ENCODE data around the gene GJB1. TPM values are rescaled to one million over a fixed set of nuclear protein-coding genes. Genes with fewer than 3 reads are reported as not detected.

GJB1 gene
- polyA plus RNA-seq, 1 donor, result 64.0 TPM

DNA sequence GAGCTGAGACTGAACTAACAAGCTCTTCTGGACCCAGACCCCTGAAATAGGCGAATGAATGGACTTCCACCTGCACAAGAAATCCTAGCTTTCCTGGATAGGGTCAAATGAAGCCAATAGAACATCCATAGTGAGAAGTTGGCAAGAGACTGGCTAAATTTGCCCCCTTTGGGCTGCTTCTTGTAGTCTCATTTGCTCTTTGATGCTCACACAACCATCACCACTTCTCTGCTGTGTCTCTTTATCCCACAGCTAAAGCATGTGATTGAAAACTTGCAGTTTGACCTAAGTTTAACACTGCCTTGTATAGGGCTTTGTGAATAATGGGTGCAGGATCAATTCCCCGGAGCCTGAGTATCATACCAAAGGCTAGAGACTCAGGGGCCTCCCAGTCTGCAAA lies 40.2 kb upstream of the GJB1 start:
- Histone ChIP-seq H3K9me3 (ENCODE audit: control insufficient read depth, low read depth, low read length) (no peaks in the 10 kb centered on the region), H3K27me3 (ENCODE audit: control insufficient read depth, insufficient read depth, low read length) (no peaks in the 10 kb centered on the region), H3K27ac (ENCODE audit: low read length) (peak overlapping the region; percentile 81), H3K36me3 (ENCODE audit: control insufficient read depth, insufficient read depth, low read length) (no peaks in the 10 kb centered on the region), H3K4me3 (ENCODE audit: low read length) (peak overlapping the region; percentile 25), H3K4me1 (ENCODE audit: control insufficient read depth, insufficient read depth, low read length) (peaks cover 23% of the 10 kb centered on the region)
- peak in 1 of 2 donors; percentile 39 for DNase-seq
- WGBS (ENCODE audit: insufficient coverage, low lambda C conversion rate), result no CpG with 5 or more reads among the region's 2 CpGs

DNA sequence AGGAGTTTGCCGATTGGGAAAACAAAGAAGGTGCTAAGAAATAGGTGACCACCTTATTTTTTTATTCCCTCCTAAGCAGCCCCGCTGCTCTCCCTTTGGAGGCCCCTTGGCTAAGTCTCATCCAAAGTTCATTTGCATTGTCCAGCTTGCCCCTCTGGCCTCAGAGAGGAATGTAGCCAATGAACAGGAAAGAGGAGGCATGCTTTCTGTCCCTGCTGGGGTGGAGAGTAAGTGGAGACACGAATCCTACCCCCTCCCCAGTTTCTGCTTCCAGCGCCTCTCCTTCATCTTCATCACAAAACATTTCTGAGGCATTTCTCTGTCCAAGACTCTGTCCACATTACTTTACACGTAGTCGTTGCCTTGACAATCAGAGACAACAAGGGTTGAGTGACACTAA lies 39.7 kb upstream of the GJB1 start:
- Histone ChIP-seq H3K9me3 (ENCODE audit: control insufficient read depth, low read depth, low read length) (no peaks in the 10 kb centered on the region), H3K4me1 (ENCODE audit: control insufficient read depth, insufficient read depth, low read length) (peaks cover 23% of the 10 kb centered on the region), H3K27ac (ENCODE audit: low read length) (peak overlapping the region; percentile 81), H3K27me3 (ENCODE audit: control insufficient read depth, insufficient read depth, low read length) (no peaks in the 10 kb centered on the region), H3K36me3 (ENCODE audit: control insufficient read depth, insufficient read depth, low read length) (no peaks in the 10 kb centered on the region), H3K4me3 (ENCODE audit: low read length) (no peak overlapping the region)
- WGBS (ENCODE audit: insufficient coverage, low lambda C conversion rate), result no CpG with 5 or more reads among the region's 6 CpGs
- DNase-seq, result peak; percentile 21 to 57

DNA sequence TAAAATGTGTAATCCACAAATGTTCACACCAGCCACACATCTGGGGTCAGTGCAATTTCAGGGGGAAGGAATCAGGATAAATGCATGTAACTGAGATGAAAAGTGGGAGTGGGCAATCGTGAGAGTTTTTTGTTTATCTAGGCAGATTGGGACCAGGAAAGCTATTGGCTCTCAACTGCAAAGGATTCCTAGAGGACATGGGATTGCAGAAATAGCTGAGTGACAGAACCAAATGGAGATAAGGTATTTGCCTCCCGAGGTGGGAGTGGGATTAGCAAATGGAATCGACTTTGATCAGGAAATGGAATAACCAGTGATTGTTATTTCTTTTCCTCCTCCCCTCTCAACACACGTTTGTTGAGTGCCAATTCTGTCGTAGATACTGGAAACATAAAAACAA lies 38.9 kb upstream of the GJB1 start:
- Histone ChIP-seq H3K9me3 (ENCODE audit: control insufficient read depth, low read depth, low read length) (no peaks in the 10 kb centered on the region), H3K27me3 (ENCODE audit: control insufficient read depth, insufficient read depth, low read length) (no peaks in the 10 kb centered on the region), H3K36me3 (ENCODE audit: control insufficient read depth, insufficient read depth, low read length) (no peaks in the 10 kb centered on the region), H3K27ac (ENCODE audit: low read length) (peak overlapping the region; percentile 81), H3K4me1 (ENCODE audit: control insufficient read depth, insufficient read depth, low read length) (peaks cover 23% of the 10 kb centered on the region), H3K4me3 (ENCODE audit: low read length) (no peak overlapping the region)
- DNase-seq, result no peak
- WGBS (ENCODE audit: insufficient coverage, low lambda C conversion rate), result no CpG with 5 or more reads among the region's 5 CpGs

DNA sequence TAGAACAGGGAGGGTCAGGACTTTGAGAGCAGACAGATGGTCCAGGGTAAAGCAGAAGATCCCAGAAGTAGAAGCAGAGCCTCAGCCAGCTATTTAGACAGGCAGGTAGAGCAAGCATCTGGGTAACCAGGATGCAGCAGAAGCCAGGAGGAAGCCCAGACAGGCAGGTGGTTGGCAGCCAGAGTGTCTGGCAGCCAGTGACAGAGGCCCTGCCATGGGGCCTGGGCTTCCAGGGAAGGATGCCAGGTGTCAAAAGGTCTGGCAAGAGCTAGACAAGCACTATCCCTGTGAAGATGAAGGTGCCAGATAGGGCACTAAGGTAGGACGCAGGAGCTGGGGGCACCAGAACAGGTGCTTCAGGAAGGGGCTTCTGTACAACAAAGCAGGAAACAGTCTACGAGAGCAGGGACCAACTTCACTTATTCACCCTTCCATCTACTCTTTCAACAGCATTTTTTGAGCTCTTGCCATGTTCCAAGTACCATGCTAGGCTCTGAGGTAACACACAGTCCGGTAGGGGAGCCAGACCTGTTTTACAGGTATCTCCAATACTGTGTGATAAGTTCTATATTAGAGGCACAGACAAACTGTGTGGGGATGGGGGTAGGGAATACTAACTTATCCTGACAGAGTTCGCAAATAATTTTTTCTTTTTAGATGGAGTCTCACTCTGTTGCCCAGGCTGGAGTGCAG lies 38.1 kb upstream of the GJB1 start:
- WGBS (ENCODE audit: insufficient coverage, low lambda C conversion rate), result no CpG with 5 or more reads among the region's 4 CpGs
- no peaks in the 10 kb centered on the region for H3K9me3 ChIP-seq (ENCODE audit: control insufficient read depth, low read depth, low read length)

DNA sequence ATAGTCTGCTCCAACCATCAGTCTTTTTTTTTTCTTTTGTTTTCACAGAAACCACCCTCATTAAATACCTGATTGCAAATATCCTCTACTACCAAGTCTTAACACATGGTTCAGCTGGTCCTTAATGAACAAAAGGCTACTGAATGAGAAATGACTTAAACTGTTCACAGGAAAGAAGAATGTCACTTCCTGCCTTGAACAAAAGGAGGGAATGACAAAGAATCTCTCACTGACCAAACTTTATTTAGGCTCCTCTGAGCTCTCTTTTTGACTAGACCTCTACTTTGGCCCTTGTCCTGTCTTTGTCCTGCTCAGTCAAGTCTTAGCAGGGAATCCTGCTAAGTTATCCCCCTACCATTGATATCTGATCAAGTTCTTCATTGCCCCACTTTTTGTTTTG lies 31.8 kb upstream of the GJB1 start:
- no peaks in the 10 kb centered on the region for H3K9me3 ChIP-seq (ENCODE audit: control insufficient read depth, low read depth, low read length)
- no peaks in the 10 kb centered on the region for H3K27me3 ChIP-seq (ENCODE audit: control insufficient read depth, insufficient read depth, low read length)
- no peaks in the 10 kb centered on the region for H3K4me1 ChIP-seq (ENCODE audit: control insufficient read depth, insufficient read depth, low read length)
- no peak overlapping the region for H3K27ac ChIP-seq (ENCODE audit: low read length)
- DNase-seq, result no peak
- H3K36me3 ChIP-seq (ENCODE audit: control insufficient read depth, insufficient read depth, low read length), result no peaks in the 10 kb centered on the region
- no peak overlapping the region for H3K4me3 ChIP-seq (ENCODE audit: low read length)

More for the DNA sequence above, 38.1 kb upstream of the GJB1 start:
- H3K27ac ChIP-seq (ENCODE audit: low read length), result no peak overlapping the region
- H3K36me3 ChIP-seq (ENCODE audit: control insufficient read depth, insufficient read depth, low read length), result no peaks in the 10 kb centered on the region
- DNase-seq, result no peak
- no peaks in the 10 kb centered on the region for H3K27me3 ChIP-seq (ENCODE audit: control insufficient read depth, insufficient read depth, low read length)
- H3K4me3 ChIP-seq (ENCODE audit: low read length), result no peak overlapping the region
- H3K4me1 ChIP-seq (ENCODE audit: control insufficient read depth, insufficient read depth, low read length), result peaks cover 23% of the 10 kb centered on the region

DNA sequence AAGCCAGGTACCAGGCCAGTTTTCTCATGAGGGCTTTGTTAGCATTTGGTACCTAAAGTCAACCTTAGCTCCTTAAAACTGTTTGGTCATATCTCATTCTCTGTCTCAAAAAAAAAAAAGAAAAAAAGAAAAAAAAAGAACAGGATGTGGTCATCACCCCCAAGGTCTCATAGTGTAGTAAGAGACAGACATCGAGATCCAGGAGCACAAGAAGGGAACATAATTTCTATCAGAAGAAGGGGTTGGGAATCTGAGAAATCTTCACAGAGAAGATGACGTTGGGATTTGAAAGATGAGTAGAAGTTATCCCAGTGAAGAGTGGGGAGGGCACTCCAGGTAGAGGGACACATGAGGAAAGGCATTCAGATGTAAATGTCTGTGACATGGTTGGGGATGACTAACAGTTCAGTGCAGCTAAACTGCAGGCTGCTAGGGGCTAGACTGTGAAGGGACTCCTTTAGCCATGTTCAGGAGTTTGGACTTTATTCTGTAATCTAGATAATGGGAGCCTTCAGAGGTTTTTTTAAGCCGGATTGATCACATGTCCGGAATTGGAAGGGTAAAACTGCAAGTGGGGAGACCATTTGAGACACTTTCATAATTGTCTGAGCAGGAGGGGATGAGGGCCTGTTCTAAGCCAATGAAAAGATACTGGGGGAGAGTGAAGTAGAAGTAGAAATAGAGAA lies 26.9 kb upstream of the GJB1 start:
- peak overlapping the region; percentile 2 for H3K27ac ChIP-seq (ENCODE audit: low read length)
- H3K4me3 ChIP-seq (ENCODE audit: low read length), result no peak overlapping the region
- WGBS (ENCODE audit: insufficient coverage, low lambda C conversion rate), result no CpG with 5 or more reads among the region's 4 CpGs
- H3K4me1 ChIP-seq (ENCODE audit: control insufficient read depth, insufficient read depth, low read length), result peaks cover 11% of the 10 kb centered on the region
- H3K36me3 ChIP-seq (ENCODE audit: control insufficient read depth, insufficient read depth, low read length), result no peaks in the 10 kb centered on the region
- H3K27me3 ChIP-seq (ENCODE audit: control insufficient read depth, insufficient read depth, low read length), result no peaks in the 10 kb centered on the region
- no peaks in the 10 kb centered on the region for H3K9me3 ChIP-seq (ENCODE audit: control insufficient read depth, low read depth, low read length)
- DNase-seq, result peak in 1 of 2 donors; percentile 58

DNA sequence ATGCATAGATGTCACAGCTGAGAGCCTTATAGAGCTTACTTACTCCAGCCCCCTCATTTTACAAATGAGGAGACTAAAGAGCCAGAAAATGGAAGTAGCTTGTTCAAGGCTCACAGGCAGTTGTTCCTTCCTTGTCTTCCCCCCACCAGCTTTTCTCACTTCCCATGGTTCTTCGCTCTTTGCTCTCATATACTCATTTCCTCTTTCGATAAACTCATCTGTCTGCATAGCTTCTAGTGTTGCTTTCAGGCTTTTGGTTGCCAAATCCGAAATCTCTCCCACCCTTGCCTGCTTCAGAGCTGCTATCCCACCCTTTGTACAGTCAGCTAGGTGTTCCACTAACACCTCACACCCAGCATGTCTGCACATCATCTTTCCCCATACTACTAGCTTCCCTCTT lies 25.0 kb upstream of the GJB1 start:
- WGBS (ENCODE audit: insufficient coverage, low lambda C conversion rate), result no CpG with 5 or more reads among the region's 3 CpGs
- no peaks in the 10 kb centered on the region for H3K27me3 ChIP-seq (ENCODE audit: control insufficient read depth, insufficient read depth, low read length)
- peaks cover 11% of the 10 kb centered on the region for H3K4me1 ChIP-seq (ENCODE audit: control insufficient read depth, insufficient read depth, low read length)
- no peak overlapping the region for H3K4me3 ChIP-seq (ENCODE audit: low read length)
- no peaks in the 10 kb centered on the region for H3K36me3 ChIP-seq (ENCODE audit: control insufficient read depth, insufficient read depth, low read length)
- H3K9me3 ChIP-seq (ENCODE audit: control insufficient read depth, low read depth, low read length), result no peaks in the 10 kb centered on the region
- H3K27ac ChIP-seq (ENCODE audit: low read length), result no peak overlapping the region
- peak in 1 of 2 donors; percentile 34 for DNase-seq

DNA sequence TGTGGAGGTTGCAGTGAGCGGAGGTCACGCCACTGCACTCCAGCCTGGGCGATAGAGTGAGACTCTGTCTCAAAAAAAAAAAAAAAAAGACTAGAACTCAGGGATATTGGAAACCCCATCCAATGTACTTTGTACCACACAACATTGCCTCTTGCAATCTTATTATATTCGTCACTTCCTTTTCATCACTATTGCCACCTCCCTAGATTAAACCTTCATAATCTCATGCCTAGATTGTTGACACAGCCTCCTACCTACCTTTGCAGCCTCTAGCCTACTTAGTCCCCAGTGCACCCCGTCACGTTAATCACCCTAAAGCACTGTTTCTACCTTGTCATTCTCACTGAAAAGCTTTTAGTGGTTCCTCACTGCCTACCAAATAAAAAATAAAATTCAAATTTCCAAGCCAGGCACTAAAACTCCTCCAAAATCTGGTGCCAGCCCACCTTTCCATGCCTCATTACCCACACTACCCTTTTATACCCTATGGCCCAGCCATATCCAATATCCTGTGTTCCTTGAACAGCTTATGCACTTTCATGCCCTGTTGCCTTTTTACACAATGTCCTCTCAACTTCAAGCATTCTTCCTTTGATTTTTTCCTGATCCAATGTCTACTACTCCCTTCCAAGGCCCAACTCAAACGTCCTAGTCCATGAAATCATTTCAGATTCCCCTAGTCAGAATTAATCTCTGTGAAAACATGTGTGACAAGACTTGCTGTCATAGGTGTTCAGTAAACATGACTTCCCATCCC lies 23.6 kb upstream of the GJB1 start:
- peak; percentile 35 to 70 for DNase-seq
- Histone ChIP-seq H3K27me3 (ENCODE audit: control insufficient read depth, insufficient read depth, low read length) (no peaks in the 10 kb centered on the region), H3K27ac (ENCODE audit: low read length) (peak overlapping the region; percentile 49), H3K9me3 (ENCODE audit: control insufficient read depth, low read depth, low read length) (no peaks in the 10 kb centered on the region), H3K36me3 (ENCODE audit: control insufficient read depth, insufficient read depth, low read length) (no peaks in the 10 kb centered on the region), H3K4me1 (ENCODE audit: control insufficient read depth, insufficient read depth, low read length) (peaks cover 11% of the 10 kb centered on the region), H3K4me3 (ENCODE audit: low read length) (no peak overlapping the region)
- 40% methylated on average over 1 of the region's 7 CpGs for WGBS (ENCODE audit: insufficient coverage, low lambda C conversion rate)

DNA sequence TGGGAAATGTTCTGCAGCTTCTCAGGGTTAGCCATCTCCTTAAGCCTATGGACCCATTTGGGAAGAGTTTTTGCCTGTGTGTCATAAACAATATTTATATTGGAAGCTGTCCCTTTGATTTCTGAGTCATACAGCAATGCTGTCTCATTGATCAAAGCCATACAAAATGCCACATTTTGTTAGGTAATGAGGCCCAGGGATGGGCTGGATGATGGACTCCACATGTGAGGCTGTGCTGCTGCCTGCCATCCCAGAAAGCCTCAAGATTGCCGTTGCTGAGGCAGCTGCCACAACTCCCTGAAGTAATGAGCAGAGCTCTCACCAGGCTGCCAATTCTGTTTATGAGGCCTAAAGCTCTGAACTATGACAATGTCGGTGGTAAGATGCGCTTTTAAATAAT lies 12.2 kb upstream of the GJB1 start:
- no peak overlapping the region for H3K4me3 ChIP-seq (ENCODE audit: low read length)
- H3K27me3 ChIP-seq (ENCODE audit: control insufficient read depth, insufficient read depth, low read length), result no peaks in the 10 kb centered on the region
- H3K27ac ChIP-seq (ENCODE audit: low read length), result no peak overlapping the region
- no peaks in the 10 kb centered on the region for H3K36me3 ChIP-seq (ENCODE audit: control insufficient read depth, insufficient read depth, low read length)
- H3K9me3 ChIP-seq (ENCODE audit: control insufficient read depth, low read depth, low read length), result no peaks in the 10 kb centered on the region
- no peak for DNase-seq
- H3K4me1 ChIP-seq (ENCODE audit: control insufficient read depth, insufficient read depth, low read length), result peaks cover 7% of the 10 kb centered on the region
- no CpG with 5 or more reads among the region's 3 CpGs for WGBS (ENCODE audit: insufficient coverage, low lambda C conversion rate)

DNA sequence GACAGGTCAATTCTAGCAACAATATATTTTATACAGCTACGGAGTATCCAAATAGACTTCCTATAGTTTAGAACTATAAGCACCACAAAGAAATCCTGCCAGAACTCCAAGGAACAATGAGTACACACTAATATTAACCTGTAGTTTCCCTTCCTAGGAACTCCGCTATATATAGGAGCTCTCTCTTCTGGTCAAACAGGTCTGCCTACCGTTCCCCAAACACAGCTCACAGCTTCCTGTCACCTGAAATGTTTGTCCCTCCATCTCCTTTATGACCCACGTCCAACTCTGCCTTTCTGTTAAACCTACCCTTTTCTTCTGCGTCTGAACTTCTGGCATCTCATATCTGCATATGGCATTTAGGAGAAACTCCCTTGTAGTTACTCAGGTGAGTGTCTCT lies 10.5 kb upstream of the GJB1 start:
- DNase-seq, result peak in 1 of 2 donors; percentile 9
- no CpG with 5 or more reads among the region's 5 CpGs for WGBS (ENCODE audit: insufficient coverage, low lambda C conversion rate)

More for the DNA sequence above, 10.5 kb upstream of the GJB1 start:
- H3K9me3 ChIP-seq (ENCODE audit: control insufficient read depth, low read depth, low read length), result no peaks in the 10 kb centered on the region
- no peak overlapping the region for H3K27ac ChIP-seq (ENCODE audit: low read length)
- H3K4me1 ChIP-seq (ENCODE audit: control insufficient read depth, insufficient read depth, low read length), result peaks cover 7% of the 10 kb centered on the region
- H3K36me3 ChIP-seq (ENCODE audit: control insufficient read depth, insufficient read depth, low read length), result no peaks in the 10 kb centered on the region
- H3K27me3 ChIP-seq (ENCODE audit: control insufficient read depth, insufficient read depth, low read length), result no peaks in the 10 kb centered on the region
- H3K4me3 ChIP-seq (ENCODE audit: low read length), result no peak overlapping the region

Data from large intestine (tissue), 3 donors.